Measurements from ENCODE around the gene CDK11B.

The CDK11B gene

GRCh38 chr1:1672181-1672965, 13.6 kb upstream of the CDK11B start:
- H3K4me3 ChIP-seq (ENCODE audit: low read depth, low read length), result no peak overlapping the region
- no peaks in the 10 kb centered on the region for H3K27me3 ChIP-seq
- TF ChIP-seq CTCF (IDR thresholded peaks at IDR 0.05; ENCODE audit: low read depth, low read length), result no peak
- H3K36me3 ChIP-seq, result peaks cover 31% of the 10 kb centered on the region
- no peak for DNase-seq
- no peaks in the 10 kb centered on the region for H3K9me3 ChIP-seq
- H3K4me1 ChIP-seq, result no peaks in the 10 kb centered on the region

- TF ChIP-seq CTCF (IDR thresholded peaks at IDR 0.05; ENCODE audit: low read depth, low read length), result no peak
- H3K4me1 ChIP-seq, result no peaks in the 10 kb centered on the region
- H3K27me3 ChIP-seq, result no peaks in the 10 kb centered on the region
- H3K36me3 ChIP-seq, result peaks cover 33% of the 10 kb centered on the region
- no peaks in the 10 kb centered on the region for H3K9me3 ChIP-seq
- no peak overlapping the region for H3K4me3 ChIP-seq (ENCODE audit: low read depth, low read length)
- DNase-seq, result no peak
These were observed 12.7 kb upstream of the CDK11B start for GRCh38 chr1:1671365-1672119.

GRCh38 chr1:1670866-1671265, 12.1 kb upstream of the CDK11B start:
- Histone ChIP-seq H3K4me1 (no peaks in the 10 kb centered on the region), H3K27me3 (no peaks in the 10 kb centered on the region), H3K4me3 (ENCODE audit: low read depth, low read length) (no peak overlapping the region), H3K36me3 (peaks cover 39% of the 10 kb centered on the region), H3K9me3 (no peaks in the 10 kb centered on the region)
- peak; percentile 2 for DNase-seq
- TF ChIP-seq CTCF (IDR thresholded peaks at IDR 0.05; ENCODE audit: low read depth, low read length), result no peak

GRCh38 chr1:1669468-1670440, 10.9 kb upstream of the CDK11B start:
- Histone ChIP-seq H3K27me3 (no peaks in the 10 kb centered on the region), H3K4me3 (ENCODE audit: low read depth, low read length) (no peak overlapping the region), H3K36me3 (peaks cover 50% of the 10 kb centered on the region), H3K9me3 (no peaks in the 10 kb centered on the region), H3K4me1 (no peaks in the 10 kb centered on the region)
- DNase-seq, result no peak
- TF ChIP-seq CTCF (IDR thresholded peaks at IDR 0.05; ENCODE audit: low read depth, low read length), result no peak

GRCh38 chr1:1666526-1666925, 7.7 kb upstream of the CDK11B start:
- H3K36me3 ChIP-seq, result peaks cover 37% of the 10 kb centered on the region
- H3K27me3 ChIP-seq, result no peaks in the 10 kb centered on the region
- H3K4me1 ChIP-seq, result no peaks in the 10 kb centered on the region
- DNase-seq, result no peak
- TF ChIP-seq CTCF (IDR thresholded peaks at IDR 0.05; ENCODE audit: low read depth, low read length), result no peak
- H3K9me3 ChIP-seq, result no peaks in the 10 kb centered on the region
- no peak overlapping the region for H3K4me3 ChIP-seq (ENCODE audit: low read depth, low read length)
